ENCODE measurements around the gene ANKRD33B. TPM values are rescaled to one million over a fixed set of nuclear protein-coding genes. Genes with fewer than 3 reads are reported as not detected.

ANKRD33B gene
- total and polyA plus RNA-seq, 2 of the 8 experiments (the other 6 are each of a cell fraction or from before 2014, with no cell fraction given), result 6.9 to 20.6 TPM

DNA sequence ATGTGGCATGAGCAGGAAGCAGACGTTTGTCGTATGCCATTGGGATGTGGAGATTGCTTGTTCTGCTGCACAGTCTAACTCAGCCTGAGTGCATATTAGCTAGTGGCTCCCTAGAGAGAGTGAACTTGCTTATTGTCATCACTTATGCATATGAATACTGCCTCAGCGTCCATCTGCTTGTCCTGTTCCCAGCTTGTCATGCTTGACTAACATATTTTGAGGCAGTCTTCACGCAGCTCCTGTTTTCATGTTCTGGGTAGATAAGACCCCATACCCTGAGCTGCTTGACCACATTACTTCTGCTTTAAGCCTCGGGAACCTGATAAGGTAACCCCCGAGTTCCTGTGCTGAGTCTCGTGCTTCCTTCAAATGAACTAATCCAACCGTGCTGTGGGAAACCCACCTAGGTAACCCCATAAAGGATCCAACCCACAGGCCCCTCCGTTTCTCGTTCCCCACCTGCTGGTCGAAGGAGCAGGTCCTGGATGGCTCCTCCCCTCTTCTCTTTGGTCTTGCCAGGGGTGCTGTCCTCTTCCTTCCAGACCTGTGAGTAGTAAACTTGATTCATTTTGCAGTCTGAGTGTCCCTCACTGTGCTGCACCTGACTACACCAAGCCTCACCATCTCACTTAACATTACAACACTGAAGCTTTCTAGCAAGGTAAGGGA is 25.0 kb downstream of the ANKRD33B start:
- WGBS, 2 experiments (ENCODE audit: extremely low coverage in 1 of 2, insufficient coverage in 1 of 2, insufficient read length in 1 of 2, insufficient replicate concordance in 2 of 2, low coverage in 1 of 2, low lambda C conversion rate in 2 of 2, missing lambda C conversion rate in 1 of 2), result 76% methylated on average over 11 of the region's 11 CpGs; no CpG with 5 or more reads in 1 of the 2 experiments
- H2BK15ac ChIP-seq (ENCODE audit: low read length), result no peak overlapping the region
- no peak overlapping the region for H3K4me2 ChIP-seq (ENCODE audit: insufficient read depth in 1 of 2, low read depth in 2 of 2, low read length in 2 of 2)

More for the DNA sequence above, 25.0 kb downstream of the ANKRD33B start:
- Histone ChIP-seq H3K14ac (ENCODE audit: insufficient read length) (no peak overlapping the region), H3K18ac (ENCODE audit: extremely low read depth, low read length) (no peak overlapping the region), H4K5ac (ENCODE audit: insufficient read length, low read depth, low read length) (no peak overlapping the region), H3K23me2 (ENCODE audit: low read depth, low read length) (no peaks in the 10 kb centered on the region), H3K27ac (ENCODE audit: low read depth, low read length) (no peak overlapping the region), H4K8ac (ENCODE audit: extremely low read depth, insufficient read depth, low read length) (no peak overlapping the region), H3K4me3 (ENCODE audit: extremely low read depth in 1 of 4, insufficient read depth in 2 of 4, low read depth in 3 of 4, low read length in 4 of 4) (no peak overlapping the region), H3K9ac (replicated peaks in 1 of 4; ENCODE audit: extremely low read depth in 1 of 4, low read depth in 3 of 4, low read length in 3 of 4) (no peak overlapping the region), H2AFZ (ENCODE audit: low read length) (no peak overlapping the region), H3K23ac (ENCODE audit: insufficient read length) (no peak overlapping the region), H3K4ac (replicated peaks; ENCODE audit: insufficient read length, low read depth, low read length) (no peak overlapping the region), H2BK12ac (ENCODE audit: low read depth, low read length) (peak overlapping the region; percentile 12; the same call in 1 of the 2 replicates), H3K9me3 (ENCODE audit: insufficient read depth in 2 of 2, low read depth in 1 of 2, low read length in 1 of 2) (no peaks in the 10 kb centered on the region), H2BK5ac (ENCODE audit: low read depth, low read length) (no peak overlapping the region), H3K79me1 (ENCODE audit: low read depth, low read length) (no peaks in the 10 kb centered on the region; the same call in 1 of the 2 replicates), H3K27me3 (replicated peaks in 1 of 4; ENCODE audit: control insufficient read depth in 3 of 4, extremely low read depth in 1 of 4, insufficient read depth in 3 of 4, low read length in 3 of 4) (no peaks in the 10 kb centered on the region), H3K56ac (replicated peaks; ENCODE audit: insufficient read length, low read depth, low read length) (no peak overlapping the region), H3K79me2 (ENCODE audit: control insufficient read depth in 1 of 2, insufficient read depth in 2 of 2, low read length in 2 of 2) (no peaks in the 10 kb centered on the region; a peak in 1 of 4 replicates), H2BK120ac (replicated peaks; ENCODE audit: low read depth, low read length) (no peak overlapping the region), H2BK20ac (ENCODE audit: low read length) (0 out of 2 replicates have a peak overlapping the region, but pooled peaks have one; percentile 8), H3K36me3 (ENCODE audit: control insufficient read depth in 2 of 4, insufficient read depth in 4 of 4, low read length in 3 of 4) (no peaks in the 10 kb centered on the region), H2AK5ac (ENCODE audit: low read depth, low read length) (no peak overlapping the region), H4K91ac (replicated peaks; ENCODE audit: insufficient read length, low read length) (no peak overlapping the region), H4K20me1 (replicated peaks in 1 of 2; ENCODE audit: control insufficient read depth in 1 of 2, insufficient read depth in 2 of 2, low read length in 2 of 2) (no peaks in the 10 kb centered on the region), H3K4me1 (replicated peaks in 1 of 4; ENCODE audit: control insufficient read depth in 3 of 4, insufficient read depth in 4 of 4, low read length in 3 of 4) (peaks cover 4 to 14% (median 5%) of the 10 kb centered on the region in 4 experiments)
- FAIRE-seq, result no peak
- ChIA-PET CTCF (ENCODE audit: partially characterized antibody) (interaction anchor here (0.6 to 1.7 kb wide), 3 partner anchors 13 to 48 kb away, joined by 3 to 10 read pairs (median 4); no protein-coding TSS in a partner anchor), POLR2A (ENCODE audit: partially characterized antibody) (interaction anchor here (0.6 kb wide), 1 partner anchor 10 kb away, joined by 3 read pairs; no protein-coding TSS in a partner anchor)
- DNase-seq (ENCODE audit: low read depth in 1 of 2, low spot score in 2 of 2), result no peak
- no peak for TF ChIP-seq SIN3A (conservative IDR thresholded peaks at IDR 0.05 in 1 of 2, IDR thresholded peaks at IDR 0.05 in 1 of 2; ENCODE audit: low read depth in 1 of 2, low read length in 2 of 2)
- no peak for TF ChIP-seq TBP (IDR thresholded peaks at IDR 0.05; ENCODE audit: low read depth, low read length)
- TF ChIP-seq POU5F1 (IDR thresholded peaks at IDR 0.05; ENCODE audit: low read depth, low read length), result no peak
- TF ChIP-seq NRF1 (IDR thresholded peaks at IDR 0.05; ENCODE audit: low read depth, low read length), result no peak
- TF ChIP-seq KDM1A (IDR thresholded peaks at IDR 0.05; ENCODE audit: borderline replicate concordance, low read length), result no peak
- no peak for TF ChIP-seq SUZ12 (IDR thresholded peaks at IDR 0.05; ENCODE audit: low read length)
- TF ChIP-seq JUND (IDR thresholded peaks at IDR 0.05; ENCODE audit: low read length), result no peak
- no peak for TF ChIP-seq PHF8 (conservative IDR thresholded peaks at IDR 0.05; ENCODE audit: low read depth, low read length)
- TF ChIP-seq SP4 (IDR thresholded peaks at IDR 0.05; ENCODE audit: low read length), result no peak
- TF ChIP-seq SAP30 (IDR thresholded peaks at IDR 0.05; ENCODE audit: insufficient read depth, insufficient replicate concordance, low read length), result no peak
- TF ChIP-seq EGR1 (IDR thresholded peaks at IDR 0.05; ENCODE audit: borderline replicate concordance, low read depth, low read length), result no peak
- TF ChIP-seq, protein P1, sequence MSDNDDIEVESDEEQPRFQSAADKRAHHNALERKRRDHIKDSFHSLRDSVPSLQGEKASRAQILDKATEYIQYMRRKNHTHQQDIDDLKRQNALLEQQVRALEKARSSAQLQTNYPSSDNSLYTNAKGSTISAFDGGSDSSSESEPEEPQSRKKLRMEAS (IDR thresholded peaks at IDR 0.05), result no peak
- TF ChIP-seq GABPA (IDR thresholded peaks at IDR 0.05; ENCODE audit: borderline replicate concordance, insufficient read depth, low read length), result no peak
